NCI-H460 (cell line): ENCODE measurements around the gene GLE1. TPM values are rescaled to one million over a fixed set of nuclear protein-coding genes. Genes with fewer than 3 reads are reported as not detected.
"Not testable (repeated sequence)": the region's sequence is repeated elsewhere in the genome, so short reads cannot be mapped to it uniquely, and the experiment has no call there.

Source experiments
- DNase-seq: peaks from one replicate; pipeline ENCODE4 v3.0.0-alpha.2; 2016; ENCODE audit warnings: low read depth; ENCODE audit errors: extremely low read depth
- small RNA-seq, 2 experiments: library from RNA; depleted of rRNA; stranded (forward); fragments of <200 nt; gene quantifications; one replicate each; pipeline ENCODE3, GENCODE V24; 2014
- total RNA-seq: library from RNA; depleted of rRNA; stranded (reverse); fragments of >200 nt; shearing (Covaris generic); gene quantifications from 2 replicates; pipeline ENCODE4 v1.2.3, GENCODE V29; 2014; rRNA removed

GLE1 gene
- total RNA-seq, 1 experiment from 2014 or later: 36.6 TPM

- DNase-seq: not testable (repeated sequence)
Measured at GRCh38 chr9:128586934-128587333, 82.4 kb downstream of the GLE1 start.

- no peak for DNase-seq
Measured at GRCh38 chr9:128587453-128587852, 82.9 kb downstream of the GLE1 start.

GRCh38 chr9:128588581-128589233, 84.2 kb downstream of the GLE1 start:
- DNase-seq: no peak

Small RNAs within 50 kb of the gene (small RNA-seq; reads per million reads assigned to genes)
- gene RNU7-171P: 0 reads per million in 2 experiments

Other genes with a start within 250 kb of the GLE1 start
- 47.4 and 65.4 TPM in 2 replicates for gene GOLGA2, start 228.7 kb upstream of the GLE1 start, total RNA-seq
- gene SWI5, start 228.4 kb upstream of the GLE1 start, total RNA-seq: 48.0 and 54.0 TPM in 2 replicates
- gene TRUB2, start 182.3 kb upstream of the GLE1 start, total RNA-seq: 25.7 and 30.7 TPM in 2 replicates
- gene COQ4, start 181.9 kb upstream of the GLE1 start, total RNA-seq: 48.8 and 54.0 TPM in 2 replicates
- gene SLC27A4, start 164.2 kb upstream of the GLE1 start, total RNA-seq: 27.1 and 29.8 TPM in 2 replicates
- gene URM1, start 133.3 kb upstream of the GLE1 start, total RNA-seq: 52.5 and 64.7 TPM in 2 replicates
- gene CERCAM, start 83.9 kb upstream of the GLE1 start, total RNA-seq: 13.6 and 13.9 TPM in 2 replicates
- 39.4 and 47.2 TPM in 2 replicates for gene ODF2, start 48.7 kb upstream of the GLE1 start, total RNA-seq
- 136 and 162 TPM in 2 replicates for gene SPTAN1, start 47.9 kb downstream of the GLE1 start, total RNA-seq
- gene DYNC2I2, start 152.1 kb downstream of the GLE1 start, total RNA-seq: 77.5 and 97.9 TPM in 2 replicates
- gene SET, start 184.5 kb downstream of the GLE1 start, total RNA-seq: 863 and 882 TPM in 2 replicates
- 5.9 and 7.4 TPM in 2 replicates for gene PKN3, start 197.8 kb downstream of the GLE1 start, total RNA-seq
- 17.9 and 22.4 TPM in 2 replicates for gene ZDHHC12, start 219.4 kb downstream of the GLE1 start, total RNA-seq